HG03457 (cell line): ENCODE data around the gene TNFRSF25.
"Not testable (repeated sequence)": the region's sequence is repeated elsewhere in the genome, so short reads cannot be mapped to it uniquely, and the experiment has no call there.

Source experiments
- ATAC-seq: cut with Tn5 transposase; IDR thresholded peaks from one replicate; pipeline ENCODE4 v1.9.1; 2021; ENCODE audit warnings: moderate number of reproducible peaks; ENCODE audit not compliant: unreplicated experiment

Gene TNFRSF25

DNA sequence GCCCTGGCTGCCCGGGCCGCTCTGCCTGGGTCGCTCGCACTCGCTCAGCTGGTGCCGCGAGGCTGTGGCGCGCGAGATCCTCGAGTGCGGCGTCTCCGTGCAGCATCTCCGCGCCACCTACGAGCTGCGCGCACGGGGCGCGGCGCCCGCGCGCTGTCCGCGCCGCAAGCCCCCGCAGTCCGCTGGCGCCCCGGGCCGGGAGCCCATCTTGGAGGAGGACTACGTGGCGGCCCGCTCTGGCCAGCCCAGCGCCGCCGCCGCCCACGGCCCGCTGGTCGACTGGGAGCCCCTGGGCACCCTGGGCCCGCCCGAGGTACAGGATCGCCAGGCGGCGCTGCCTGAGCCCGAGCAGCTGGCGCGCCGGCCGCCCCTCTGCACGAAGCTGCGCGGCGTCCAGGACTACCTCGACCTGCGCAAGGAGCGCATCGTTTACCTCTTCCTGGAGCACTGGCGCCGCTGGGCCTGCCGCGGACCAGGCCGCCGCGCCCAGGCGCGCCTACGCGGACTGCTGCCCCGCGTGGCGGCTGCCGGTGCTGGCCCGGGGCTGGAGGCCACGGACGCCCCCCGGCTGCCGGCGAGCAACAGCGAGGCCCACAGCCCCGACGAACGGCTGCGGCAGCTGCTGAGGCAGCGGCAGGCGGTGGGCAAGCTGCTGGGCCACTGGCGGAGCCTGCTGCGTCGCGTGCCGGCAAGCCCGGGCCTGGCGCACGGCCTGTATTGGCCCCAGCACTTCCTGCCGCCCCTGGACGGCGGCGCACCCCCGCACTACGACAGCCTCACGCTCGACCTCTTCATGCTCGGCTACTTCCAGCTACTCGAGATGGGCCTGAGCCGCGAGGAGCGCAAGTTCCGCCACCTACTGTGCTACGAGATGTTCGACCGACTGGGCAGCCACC is 10.9 kb downstream of the TNFRSF25 start:
- ATAC-seq, result no peak

DNA sequence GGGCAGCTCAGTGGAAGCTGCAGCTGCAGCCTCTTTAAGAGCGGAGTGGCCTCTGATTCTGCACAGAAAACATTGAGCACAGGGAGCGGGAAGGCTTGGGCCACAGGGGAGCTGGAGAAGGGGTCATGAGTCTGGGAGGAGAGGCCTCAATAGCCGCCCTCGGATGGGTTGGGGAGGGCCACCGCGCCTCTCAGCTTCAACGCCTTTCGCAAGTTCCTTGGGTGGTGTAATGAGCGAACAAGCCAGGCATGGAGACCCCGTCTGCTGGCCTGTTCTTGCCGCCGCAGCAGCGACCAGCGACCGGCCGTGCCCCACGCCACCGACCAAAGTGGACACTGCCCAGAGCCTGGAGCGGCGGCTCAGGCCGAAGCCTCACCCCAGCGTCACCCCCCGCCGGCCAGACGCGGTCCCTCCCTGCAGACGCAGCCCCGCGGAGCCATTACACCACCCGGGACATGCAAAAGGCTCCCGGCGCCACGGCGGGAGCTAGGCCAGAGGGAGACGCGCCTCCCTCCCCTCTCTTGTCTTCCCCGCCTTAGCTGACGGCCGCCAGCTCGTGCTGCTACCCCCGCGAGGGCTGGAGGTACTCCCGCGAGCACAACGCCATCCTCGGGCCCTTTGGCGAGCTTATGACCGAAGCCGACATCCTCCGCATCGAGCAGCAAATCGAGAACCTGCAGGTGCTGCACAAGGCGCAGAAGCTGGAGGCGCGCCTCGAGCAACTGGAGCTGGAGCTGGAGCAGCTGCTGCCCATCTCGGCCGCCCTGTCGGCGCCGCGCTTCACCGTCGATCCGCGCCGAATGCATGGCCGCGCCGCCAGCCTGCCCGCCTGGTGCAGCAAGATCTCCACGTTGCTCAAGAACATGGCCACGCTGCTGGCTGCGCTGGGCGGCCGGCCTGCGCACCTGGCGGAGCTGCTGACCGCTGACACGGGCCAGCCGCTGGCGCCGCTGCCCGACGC is 11.8 kb downstream of the TNFRSF25 start:
- not testable (repeated sequence) for ATAC-seq

DNA sequence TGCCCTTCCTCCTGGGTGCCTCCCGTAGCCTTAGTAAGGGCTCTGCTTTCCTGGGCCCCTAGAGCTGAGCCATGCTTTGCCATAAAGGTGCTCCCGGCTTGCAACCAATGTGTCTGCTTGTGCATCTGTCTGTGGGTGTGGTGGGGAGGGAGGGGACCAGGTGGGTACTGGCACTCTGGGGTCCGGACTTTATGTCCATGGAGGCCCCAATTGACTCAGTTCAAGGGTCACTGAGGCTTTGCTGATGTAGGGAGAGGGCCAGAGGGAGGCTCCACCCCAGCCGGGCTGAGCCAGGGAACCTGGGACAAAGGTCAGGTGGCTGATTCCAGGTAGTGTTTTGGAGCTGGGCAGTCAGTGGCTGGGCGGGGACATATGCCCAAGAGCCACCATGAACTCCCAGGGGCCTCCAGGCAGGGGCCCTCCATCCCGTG is 15.0 kb downstream of the TNFRSF25 start:
- no peak for ATAC-seq

DNA sequence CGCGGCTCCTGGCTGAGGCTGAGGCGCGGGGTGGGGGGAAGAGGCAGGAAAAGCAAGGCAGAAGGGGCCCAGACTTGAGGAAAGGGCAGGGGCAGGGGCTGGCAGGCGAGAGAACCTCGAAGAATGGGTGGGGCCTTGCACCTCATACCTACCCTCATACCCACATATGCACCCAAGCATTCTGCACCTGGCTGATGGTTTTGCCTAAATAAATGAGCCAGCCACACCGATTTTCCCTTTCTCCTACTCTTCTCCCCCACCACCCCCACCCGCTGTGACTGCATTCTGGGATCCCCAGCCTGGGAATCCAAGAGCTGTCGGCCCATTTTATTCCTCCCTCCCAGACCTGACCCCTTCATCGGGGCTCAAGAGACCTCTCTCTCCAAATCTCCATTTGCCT is 15.5 kb downstream of the TNFRSF25 start:
- ATAC-seq, result not testable (repeated sequence)

DNA sequence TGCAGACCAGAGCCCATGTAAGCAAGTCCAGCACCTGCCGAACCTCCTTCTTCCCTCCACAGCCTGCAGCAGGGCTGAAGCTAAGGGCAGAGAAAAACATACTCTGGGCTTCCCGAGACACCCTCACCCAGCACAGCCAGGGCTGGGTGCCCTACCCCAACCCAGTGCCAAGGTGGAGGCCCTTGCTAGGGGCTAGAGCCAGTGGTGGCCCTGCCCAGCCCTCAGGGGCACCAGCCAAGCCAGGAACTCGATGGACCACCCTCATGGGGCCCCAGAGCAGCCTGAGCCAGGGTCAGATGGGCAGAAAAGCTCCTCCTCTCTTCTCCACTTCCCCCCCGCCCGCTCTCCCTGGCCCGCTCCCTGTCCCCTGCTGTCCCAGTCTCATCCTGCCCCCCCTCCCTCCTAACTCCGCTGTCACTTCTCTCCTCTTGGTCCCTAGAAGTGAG is 15.9 kb downstream of the TNFRSF25 start:
- ATAC-seq, result no peak

DNA sequence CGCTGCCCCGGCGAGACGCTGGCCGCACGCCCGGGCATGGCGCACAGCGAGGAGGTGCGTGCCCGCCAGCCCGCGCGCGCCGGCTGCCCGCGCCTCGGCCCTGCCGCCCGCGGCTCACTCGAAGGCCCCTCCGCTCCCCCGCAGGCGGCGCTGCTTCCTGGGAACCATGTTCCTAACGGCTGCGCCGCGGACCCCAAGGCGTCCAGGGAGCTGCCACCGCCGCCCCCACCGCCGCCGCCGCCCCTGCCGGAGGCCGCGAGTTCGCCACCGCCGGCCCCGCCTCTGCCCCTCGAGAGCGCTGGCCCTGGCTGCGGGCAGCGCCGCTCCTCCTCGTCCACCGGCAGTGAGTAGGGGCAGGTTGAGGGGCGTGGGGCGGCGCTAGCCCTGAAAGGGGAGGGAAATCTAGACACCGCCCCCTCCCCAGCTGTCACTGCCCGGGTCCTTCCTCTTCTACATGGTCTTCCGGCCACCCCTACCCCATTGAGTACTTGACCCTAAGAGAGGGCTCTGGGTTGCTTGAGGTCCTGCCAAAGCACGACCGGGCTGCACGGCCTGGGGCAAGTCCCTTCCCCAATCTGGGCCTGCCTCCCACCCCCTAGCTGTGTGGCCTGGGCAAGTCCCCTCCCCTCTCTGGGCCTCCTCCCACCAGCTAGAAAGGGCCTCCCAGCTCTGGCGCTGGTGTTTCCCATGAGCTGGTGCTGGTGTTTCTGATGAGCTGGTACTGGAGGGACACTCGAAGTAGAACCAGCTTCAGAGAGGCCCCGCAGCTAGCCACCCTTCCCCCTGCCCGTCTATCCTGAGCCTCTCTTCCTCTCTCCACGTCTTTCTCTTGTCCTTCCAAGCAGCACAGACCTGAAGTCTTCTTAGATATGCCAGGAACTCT is 17.0 kb downstream of the TNFRSF25 start:
- no peak for ATAC-seq

DNA sequence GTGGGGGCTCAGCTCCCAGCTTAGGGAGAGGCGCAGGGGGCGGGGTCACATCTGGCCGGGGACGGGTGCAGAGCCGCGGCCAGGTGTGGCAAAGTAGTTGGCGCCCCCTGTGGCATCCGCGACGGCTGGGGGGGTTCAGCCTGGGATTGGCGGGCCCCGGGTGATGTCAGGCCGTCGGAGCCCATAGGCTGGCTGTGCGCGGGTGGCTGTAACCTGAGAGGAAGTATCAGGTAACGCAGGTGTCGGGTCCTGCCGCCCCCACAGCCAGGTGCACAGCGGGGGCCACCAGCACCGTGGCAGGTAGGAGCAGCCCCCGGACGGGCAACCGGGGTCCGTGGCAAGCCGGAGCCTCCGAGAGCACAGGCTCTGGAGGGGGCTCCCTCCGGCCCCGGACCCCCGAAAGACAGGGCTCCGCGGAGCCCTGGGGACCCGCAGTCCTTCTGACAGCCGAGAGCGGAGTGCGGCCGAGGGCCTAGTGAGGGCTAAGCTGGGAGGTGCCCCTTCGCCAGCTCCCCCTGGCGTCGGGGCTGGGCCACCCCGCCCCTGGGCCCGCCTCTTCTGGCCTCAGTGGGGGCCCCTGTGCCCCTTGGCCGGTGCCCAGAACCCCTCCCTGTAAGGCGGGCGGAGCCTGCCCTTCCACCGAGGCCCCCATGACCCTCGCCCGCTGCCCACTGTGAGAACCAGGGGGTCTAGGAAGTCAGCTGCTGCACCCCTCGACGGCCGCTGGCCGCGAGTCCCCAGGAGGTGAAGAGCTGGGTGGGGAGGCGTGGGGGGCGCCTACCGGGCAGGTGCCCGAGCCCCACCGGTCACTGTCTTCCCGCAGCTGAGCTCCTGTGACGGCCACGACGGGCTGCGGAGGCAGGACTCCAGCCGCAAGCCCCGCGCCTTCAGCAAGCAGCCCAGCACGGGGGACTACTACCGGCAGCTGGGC is 17.9 kb downstream of the TNFRSF25 start:
- no peak for ATAC-seq

DNA sequence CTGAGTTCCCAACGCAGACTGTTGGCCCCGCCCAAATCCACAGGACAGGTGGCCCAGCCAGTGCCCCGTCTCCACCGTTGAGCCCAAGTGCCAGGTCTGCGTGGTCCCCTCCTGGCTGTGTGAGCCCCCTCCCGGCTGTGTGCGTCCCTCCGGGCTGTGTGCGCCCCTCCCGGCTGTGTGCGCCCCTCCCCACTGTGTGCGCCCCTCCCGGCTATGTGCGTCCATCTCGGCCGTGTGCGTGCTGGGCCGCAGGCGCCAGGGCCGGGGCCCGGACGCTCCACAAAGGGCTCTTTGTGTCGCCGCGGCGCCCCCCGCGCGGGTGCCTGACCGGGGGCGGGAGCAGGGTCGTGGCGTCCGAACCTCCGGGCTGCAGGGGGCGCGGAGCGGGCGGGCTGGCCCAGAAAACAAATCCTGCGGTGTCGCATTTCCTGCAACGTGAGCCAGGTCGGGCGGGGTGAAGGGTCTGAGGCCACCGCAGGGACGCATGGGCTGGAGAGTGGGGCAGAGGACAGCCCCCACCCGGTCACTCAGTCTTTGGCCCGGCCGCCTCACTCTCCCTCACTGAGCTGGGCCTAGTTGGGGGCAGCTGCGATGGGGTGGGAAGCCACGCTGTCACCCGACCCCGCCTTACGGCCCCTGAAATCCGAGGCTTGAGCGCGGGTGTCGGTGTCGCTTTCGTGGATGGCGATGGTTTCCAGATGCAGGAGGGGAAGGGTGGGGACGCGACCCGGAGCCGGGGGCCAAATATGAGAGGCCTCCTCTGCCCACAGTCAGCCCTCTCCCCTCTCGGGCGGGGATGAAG is 18.8 kb downstream of the TNFRSF25 start:
- ATAC-seq, result no peak

DNA sequence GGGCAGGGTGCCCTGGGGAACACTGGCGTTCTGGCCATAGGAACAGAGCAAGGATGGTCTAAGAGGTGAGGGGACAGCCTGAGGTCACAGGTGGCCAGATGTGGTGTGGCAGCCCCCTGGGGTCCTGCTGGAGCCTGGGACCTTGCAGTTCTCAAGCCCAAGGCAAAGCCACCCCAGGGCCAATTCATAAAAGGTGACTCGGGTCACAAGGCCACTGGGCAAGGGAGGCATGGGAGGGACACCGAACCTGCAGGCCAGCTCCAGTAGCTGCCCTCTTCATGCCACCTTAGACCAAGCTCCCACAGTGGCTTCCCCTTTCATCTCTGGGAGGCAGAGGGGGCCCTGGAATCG is 19.3 kb downstream of the TNFRSF25 start:
- no peak for ATAC-seq

DNA sequence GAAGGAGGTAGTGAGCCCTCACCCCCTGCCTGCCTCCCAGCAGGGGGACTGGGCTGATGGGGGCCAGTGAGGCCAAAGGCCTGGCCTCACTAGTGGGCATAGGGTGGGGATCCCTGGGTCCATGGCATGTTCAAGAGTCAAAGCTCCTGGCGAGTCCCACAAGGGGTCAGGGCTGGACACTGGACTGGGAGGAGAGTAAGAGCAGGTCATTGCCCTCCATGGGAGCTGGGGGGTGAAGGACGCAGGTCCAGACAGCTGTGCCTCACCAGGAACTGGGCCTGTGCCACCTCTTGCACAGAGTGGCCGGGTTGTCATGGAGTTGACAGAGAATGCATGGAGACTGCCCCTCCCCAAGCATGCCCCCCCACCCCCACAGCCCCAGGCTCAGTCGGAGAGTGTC is 20.0 kb downstream of the TNFRSF25 start:
- not testable (repeated sequence) for ATAC-seq

DNA sequence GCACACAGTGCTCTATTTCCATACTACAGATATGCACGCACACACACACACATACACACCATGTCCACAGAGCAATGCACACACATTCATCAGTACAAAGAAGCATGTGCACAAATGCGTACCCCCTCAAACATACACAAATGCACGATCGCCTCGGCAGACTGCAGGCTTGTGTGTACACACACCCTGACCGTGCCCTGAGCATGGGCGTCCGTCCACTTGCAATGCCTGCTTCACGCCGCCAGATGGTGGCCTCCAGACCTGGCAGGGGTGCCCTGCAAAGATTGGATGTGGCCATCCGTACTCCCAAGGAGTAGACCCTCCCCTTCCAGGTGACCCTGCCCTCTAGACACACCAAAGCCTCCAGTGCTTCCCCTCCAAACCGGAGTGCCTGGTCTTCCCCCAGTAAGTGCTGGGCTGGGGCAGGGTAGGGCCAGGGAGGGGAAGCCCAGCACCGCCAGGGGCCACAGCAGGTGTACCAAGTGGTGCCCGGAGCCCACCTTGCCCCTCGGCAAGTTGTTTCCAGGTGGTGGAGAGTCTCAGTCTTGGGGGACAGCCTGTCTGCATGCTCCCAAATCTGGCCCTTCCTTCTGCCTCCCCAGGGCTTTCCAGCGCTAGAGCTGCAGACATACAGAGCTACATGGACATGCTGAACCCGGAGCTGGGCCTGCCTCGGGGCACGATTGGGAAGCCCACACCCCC is 20.8 kb downstream of the TNFRSF25 start:
- no peak for ATAC-seq

DNA sequence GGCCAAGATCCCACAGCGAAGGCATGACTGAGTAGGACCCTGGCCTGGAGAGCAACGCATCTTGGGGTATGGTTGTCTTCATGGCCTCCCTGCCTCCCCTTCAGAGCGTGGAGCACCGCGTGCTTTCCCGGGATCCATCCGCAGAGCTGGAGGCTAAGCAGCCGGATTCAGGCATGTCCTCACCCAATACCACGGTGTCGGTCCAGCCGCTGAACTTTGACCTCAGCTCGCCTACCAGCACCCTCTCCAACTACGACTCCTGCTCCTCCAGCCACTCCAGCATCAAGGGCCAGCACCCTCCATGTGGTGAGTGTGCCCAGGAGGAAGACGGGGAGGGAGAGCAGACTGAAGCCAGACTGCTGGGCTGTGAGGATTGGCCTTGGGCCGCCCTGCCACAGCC is 21.6 kb downstream of the TNFRSF25 start:
- no peak for ATAC-seq

DNA sequence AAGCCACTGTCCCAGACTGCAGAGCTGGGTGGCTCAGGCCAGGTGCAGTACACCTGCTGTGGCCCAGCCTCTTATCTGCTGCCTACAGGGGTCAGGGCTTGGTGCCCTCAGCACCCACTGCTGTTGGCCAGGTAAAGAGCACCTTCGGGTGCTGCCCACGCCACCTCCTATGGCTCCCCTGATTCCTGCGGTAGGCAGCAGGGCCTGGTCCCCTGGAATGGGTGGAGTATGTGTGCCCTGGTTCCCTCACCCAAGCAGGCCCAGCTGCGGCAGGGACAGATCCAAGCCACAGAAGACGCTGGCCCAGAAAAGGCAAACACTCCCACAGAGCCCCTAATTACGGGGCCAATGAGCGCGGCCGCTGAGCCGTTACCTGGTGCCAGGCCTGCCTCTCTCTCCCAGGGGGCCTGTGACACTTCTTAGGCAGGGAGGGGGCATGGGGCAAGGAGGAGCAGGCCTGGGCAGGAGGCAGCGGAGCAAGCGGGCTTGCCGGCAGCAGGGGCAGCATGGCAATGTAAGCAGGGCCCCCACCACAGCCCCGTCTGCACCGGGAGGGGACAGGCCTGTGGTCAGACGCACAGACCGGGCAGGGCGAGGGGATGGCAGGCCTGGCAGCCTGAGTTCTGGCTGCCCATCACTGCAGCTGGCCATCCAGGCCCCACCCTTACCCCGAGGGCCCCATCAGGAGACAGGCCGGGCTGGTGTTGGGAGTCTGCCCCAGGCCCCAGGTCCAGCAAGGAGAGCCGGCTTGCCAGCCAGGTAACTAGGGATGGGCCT is 22.4 kb downstream of the TNFRSF25 start:
- no peak for ATAC-seq

DNA sequence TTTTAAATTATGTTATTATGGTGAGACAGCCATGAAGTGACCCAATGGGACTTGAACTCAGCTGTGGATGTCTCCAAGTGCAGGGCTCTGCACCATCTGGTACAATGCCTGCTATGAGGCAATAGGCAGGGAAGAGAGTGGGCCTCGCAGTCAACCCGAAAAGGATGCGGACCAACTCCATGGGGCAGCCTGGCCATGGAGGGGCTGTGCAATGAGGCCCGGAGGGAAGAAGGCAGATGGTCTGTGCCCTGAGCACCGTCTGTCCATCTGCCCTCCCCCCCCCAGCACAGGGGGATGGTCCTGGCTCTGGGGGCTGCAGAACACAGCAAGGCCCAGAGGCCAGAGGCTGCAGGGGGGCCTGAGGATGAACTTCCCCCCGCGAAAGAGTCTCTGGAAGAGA is 24.4 kb downstream of the TNFRSF25 start:
- no peak for ATAC-seq

DNA sequence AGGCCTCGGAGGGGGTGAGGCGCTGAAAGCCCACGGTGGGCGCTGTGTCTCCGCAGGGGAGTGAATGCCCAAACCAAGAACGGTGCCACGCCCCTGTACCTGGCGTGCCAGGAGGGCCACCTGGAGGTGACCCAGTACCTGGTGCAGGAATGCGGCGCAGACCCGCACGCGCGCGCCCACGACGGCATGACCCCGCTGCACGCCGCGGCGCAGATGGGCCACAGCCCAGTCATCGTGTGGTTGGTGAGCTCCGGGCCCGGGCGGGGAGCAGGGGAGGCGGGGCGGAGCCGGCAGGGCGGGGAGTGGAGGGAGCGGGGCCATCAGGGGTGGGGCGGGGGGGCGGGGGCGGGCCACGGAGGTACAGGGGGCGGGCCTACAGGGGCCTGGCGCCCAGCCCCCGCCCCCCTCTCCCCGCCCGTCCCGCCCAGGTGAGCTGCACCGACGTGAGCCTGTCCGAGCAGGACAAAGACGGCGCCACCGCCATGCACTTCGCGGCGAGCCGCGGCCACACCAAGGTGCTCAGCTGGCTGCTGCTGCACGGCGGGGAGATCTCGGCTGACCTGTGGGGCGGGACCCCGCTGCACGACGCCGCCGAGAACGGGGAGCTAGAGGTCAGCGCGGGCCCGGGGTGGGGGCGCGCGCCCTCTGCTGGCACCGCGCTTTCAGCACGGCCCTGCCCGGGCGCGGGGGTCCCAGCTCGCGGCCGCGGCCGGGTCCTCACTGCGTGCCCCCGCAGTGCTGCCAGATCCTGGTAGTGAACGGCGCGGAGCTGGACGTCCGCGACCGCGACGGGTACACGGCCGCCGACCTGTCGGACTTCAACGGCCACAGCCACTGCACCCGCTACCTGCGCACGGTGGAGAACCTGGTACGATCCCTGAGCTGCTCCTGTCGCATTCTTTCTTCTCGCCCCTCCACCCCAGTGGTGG is 25.5 kb downstream of the TNFRSF25 start:
- no peak for ATAC-seq

DNA sequence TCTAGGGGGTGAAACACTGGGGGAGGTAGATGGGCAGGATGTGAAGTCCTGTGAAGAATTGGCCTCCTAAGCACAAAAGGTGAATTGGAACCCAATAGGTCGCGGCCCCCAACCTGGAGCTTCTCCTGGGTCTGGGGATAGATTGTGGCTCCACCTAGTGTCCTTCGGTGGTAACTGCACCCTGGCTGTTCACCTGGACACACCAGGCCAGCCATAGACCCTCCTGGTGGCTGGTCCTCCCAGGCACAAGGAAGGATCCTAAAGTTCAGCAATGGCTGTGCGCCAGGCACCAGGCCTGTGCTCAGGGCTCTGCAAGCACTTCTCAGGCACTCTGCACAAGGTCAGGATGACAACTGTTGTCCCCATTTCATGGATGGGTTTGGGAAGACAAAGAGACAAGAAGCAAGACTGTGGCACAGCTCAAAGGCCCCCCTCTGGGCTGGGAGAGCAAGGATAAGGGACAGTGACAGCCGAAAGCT is 27.9 kb downstream of the TNFRSF25 start:
- ATAC-seq, result no peak
